ENCODE measurements around the gene TREX2.
A peak's percentile ranks its signal among the peaks of the same experiment; 100 is the strongest.

The TREX2 gene

DNA sequence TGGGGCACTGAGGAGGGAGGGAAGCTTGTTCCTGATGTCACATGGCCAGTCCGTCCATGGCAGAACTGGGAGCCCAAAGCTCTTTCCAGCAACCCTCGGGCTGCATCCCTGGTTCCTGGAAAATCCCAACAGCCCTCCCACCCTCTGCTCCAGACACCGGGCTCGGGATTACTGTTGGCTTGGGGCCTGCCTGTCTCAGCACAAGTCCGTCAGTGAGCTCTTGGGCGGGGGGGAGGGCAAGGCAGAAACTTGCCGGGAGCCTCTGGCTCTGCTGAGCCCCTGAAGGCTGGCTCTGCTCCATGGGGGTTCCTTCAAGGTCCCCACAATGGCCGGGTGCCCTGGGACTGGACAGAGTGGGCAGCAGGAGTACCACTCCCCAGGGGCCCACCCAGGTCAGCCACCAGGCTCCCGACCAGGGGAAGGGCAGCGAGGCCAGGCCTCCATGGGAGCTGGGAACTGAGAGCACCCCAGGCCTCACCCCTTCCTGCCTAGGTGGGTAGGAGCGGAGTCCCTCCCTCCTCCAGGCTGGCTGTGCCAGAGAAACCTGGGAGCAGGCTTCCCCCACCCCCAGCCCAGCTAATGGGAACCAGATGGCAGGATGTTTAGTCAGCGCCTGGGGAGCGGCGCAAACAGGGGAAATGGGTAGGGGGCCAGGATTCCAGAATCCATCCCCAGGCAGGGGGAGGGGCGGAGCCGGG is 31.0 kb upstream of the TREX2 start:
- no peak for DNase-seq (ENCODE audit: low read depth, low spot score)
- no peak overlapping the region for H3K27ac ChIP-seq

DNA sequence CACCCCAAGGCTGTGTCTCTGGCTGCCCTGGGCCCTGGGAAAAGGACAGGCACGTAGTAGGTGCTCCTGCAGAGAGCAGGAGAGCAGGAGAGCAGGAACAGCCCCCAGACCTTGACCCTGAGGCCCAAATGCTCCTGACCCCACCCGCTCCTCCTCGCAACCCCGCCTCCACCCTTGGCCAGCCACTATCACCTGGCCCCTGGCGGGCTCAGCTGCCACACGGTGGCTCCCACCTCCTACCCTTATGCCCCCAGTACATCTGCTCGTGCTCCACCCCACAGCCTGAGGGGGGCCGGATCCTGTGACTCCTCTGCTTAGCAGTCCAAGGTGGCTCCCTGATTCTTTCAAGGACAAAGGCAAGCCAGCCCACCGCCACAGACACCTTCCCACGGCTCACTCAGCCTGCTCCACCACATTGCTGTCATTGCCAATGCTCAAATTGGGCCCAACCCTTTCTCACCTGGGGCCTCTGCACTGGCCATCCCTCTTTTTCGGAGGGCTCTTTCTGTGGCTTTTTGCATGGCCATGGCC is 30.0 kb upstream of the TREX2 start:
- no peak for DNase-seq (ENCODE audit: low read depth, low spot score)
- H3K27ac ChIP-seq: no peak overlapping the region

DNA sequence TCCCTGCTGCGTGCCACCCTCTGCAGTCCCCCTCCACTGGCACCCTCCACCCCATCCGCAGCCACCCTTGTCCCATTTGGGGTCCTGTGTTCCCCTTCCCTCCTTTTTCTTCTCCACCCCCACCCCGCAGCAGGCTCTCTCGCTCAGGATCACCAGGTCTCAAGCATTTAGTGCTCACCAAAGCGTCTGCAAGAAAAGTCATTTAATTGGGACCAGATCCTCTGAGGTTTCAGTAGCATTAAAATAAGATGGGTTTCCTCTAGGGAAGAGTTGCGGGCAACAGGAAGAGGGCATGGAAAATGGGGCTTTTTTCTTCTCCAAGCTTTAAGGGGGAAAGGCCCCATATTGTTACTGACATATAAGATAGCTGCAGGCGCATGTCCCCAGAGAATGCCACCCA is 29.4 kb upstream of the TREX2 start:
- no peak for DNase-seq (ENCODE audit: low read depth, low spot score)

DNA sequence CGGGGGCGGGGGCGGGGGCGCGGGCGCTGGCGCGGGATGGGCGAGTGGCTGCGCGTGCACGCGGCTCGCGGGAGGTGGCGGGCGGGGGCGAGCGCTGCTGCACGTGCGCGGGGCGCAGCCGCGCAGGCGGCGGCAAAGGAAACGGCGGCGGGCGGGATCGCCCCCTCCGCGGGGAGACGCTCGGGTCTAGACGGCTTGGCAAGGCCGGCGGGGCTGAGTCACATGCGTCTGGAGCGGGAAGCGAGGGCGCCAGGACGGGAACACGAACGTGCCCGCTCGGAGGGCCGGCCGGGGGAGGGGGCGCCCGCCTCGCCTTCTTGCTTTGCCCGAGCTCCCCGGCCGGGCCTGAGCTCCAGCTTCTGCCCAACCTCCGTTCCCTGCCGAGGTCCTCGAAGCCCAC is 28.9 kb upstream of the TREX2 start:
- no peak overlapping the region for H3K27ac ChIP-seq
- no peak for DNase-seq (ENCODE audit: low read depth, low spot score)

More for the DNA sequence above, 29.4 kb upstream of the TREX2 start:
- no peak overlapping the region for H3K27ac ChIP-seq

DNA sequence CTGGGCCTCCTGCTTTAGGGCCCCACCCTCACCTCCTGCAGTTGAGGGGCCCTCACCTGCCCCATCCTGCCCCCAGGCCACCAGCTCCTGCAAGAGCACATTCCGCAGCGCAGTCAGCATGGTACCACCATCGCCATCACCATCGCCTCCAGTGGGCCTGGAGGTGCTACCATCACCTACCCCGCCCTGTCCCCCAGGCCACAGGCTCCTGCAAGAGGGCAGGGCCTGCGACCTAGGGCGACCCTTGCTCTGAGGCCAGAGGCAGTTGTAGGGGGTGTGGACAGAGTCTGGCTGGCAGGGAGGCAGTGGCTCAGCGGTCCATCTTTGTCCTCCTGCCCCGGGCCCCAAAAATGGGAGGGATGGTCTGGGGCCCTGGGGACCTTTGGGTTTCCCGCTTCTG is 28.4 kb upstream of the TREX2 start:
- no peak for DNase-seq (ENCODE audit: low read depth, low spot score)
- no peak overlapping the region for H3K27ac ChIP-seq

DNA sequence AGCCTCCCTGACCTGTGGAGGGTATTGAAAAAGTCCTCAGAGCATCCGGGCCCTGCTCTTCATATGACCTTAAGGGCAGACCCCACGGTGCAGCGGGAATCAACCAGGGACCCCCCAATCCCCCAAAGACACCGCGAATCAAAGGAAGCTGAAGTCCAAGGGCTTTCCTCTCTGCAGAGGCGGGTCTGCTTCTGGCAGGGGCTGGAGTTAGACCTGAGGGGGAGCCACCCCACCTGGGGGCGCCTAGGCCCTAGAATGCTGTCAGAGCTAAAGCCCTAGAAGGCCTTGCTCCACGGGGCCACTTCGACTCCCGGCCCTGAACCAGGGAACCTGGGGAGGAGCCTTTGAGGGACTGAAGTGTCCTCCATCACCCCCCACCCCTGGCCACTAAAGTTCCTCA is 27.3 kb upstream of the TREX2 start:
- no peak for DNase-seq (ENCODE audit: low read depth, low spot score)
- H3K27ac ChIP-seq: no peak overlapping the region

DNA sequence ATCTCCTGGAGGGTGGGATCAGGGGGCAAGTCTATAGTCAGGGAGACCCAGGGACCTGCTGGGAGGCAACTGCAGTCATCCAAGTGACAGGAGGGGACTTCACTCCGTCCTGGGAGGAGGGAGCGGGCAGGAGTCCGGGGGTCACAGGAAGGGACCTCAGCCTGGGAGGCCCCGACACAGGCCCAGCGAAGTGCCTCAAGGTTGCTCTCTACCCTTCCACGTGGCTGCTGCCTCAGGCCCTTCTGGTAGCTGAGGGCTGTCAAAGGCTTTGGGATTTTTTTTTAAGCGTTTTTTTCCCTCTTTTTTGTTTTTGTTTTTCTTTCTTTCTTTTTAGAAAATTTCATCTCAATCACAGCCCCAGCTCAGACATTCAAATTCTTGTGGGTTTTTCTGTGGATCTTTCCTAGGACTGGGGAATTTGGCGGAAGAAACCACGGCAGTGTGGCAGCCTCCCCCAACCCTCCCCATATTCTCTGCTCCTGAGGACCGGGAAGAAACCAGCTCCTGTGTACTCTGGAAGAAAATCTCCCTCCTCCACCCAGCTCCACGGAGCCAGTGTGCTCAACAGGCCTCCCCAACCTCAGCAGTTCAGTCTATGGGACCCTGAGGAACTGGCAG is 25.9 kb upstream of the TREX2 start:
- H3K27ac ChIP-seq: no peak overlapping the region
- no peak for DNase-seq (ENCODE audit: low read depth, low spot score)

DNA sequence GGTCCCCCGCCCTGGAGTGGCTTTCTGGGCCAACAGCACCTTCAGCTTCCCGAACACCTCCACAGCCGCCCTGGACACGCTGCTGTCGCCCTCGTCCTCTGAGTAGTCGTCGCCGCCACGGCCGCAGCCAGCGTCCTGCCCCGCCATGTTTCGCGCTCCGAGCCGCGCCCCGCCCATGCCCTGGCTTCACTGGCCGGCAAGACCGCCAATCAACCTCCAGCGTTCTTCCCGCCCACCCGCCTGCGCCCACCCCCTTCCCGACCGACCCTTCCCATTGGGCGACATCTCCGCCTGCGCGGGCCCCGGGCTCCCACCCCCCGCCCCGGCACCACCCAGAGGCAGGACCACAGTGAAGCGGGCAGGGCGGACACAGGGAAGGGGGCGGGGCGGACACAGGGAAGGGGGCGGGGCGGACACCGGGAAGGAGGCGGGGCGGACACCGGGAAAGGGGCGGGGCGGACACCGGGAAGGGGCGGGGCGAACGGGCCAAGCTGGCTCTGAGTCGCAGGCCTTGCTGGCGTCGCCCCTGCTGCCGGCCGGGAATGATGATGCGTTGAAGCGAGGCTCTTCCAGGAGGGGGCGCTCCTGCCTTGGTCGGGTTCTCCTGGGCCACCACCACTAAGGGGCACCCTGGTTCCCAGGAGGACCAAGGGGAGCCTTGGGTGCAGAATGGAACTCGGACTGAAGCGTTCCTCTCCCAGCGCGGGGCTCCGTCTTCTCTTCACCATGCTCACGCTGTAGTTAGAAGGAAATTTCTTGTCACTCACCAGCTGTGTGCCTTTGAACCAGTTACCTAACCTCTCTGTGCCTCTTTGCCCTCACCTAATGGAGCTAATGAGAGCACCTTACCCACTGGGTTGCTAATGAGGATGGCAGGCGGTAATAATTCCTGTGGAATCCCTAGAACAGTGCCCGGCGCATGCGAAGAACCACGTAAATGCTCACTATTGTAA is 24.8 kb upstream of the TREX2 start, which contains the start of gene HAUS7:
Gene HAUS7 (minus strand): TSS at position 166 of the 953 bp plus-strand sequence. CDS start 19 bp downstream, at position 147.
- no peak within 1 kb of the TSS for H3K27ac ChIP-seq
- peak; percentile 45 for DNase-seq (ENCODE audit: low read depth, low spot score)

DNA sequence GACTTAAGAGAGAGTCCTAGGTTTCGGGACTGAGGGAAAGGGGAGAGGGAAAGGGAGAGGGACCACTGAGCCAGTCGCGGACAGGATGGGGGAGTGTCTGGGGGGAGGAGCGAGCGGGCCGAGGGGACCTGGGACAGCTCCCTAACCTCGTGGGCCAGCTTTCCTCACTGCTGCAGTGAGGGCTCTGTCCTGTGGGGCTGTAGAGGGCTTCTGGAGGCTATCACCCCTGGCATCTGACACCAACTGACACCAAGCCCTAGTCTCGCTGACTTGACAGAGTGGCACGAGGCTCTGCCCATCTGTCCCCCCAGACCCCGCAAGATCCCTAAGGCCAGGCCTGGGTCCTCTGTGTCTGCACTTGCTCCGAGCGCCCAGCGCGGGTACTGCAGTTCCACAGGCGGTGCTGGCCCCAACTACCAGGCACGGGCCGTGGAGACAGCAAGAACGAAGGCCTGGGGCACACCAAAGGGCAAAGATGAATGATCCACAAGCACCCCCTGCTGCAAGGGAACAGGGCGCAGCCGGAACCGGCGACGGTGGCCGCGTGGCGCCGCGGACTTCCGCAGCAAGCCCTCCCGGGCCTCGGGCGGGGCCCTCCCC is 24.1 kb upstream of the TREX2 start:
- DNase-seq (ENCODE audit: low read depth, low spot score): no peak
- no peak overlapping the region for H3K27ac ChIP-seq

DNA sequence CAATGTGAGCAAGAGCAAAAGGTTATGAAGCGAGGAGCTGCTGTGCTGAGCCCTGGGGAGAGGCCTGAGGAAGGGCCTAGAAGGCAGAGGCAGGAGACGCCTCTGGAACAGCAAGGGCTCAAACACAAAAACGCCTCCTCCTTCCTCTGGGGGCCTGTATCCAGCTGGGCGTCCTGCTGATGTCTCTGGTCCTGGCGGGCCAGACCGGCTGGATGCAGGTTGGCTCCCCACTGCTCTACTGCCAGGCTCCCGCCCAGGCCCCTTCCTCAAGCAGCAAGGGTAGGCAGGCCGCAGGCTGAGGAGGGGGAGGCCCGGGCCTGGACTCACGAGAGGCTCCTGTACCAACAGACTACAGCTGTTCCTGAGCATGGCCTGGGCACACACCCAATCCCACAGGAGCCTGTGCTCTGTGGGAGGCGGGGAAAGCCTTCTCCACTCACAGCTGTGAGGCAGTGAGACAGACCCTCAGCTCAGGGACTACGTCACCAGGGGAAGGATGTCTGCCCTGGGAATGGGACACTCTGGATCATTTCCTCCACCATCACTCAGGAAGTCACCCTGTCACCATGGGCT is 22.2 kb upstream of the TREX2 start:
- DNase-seq (ENCODE audit: low read depth, low spot score): no peak
- no peak overlapping the region for H3K27ac ChIP-seq

DNA sequence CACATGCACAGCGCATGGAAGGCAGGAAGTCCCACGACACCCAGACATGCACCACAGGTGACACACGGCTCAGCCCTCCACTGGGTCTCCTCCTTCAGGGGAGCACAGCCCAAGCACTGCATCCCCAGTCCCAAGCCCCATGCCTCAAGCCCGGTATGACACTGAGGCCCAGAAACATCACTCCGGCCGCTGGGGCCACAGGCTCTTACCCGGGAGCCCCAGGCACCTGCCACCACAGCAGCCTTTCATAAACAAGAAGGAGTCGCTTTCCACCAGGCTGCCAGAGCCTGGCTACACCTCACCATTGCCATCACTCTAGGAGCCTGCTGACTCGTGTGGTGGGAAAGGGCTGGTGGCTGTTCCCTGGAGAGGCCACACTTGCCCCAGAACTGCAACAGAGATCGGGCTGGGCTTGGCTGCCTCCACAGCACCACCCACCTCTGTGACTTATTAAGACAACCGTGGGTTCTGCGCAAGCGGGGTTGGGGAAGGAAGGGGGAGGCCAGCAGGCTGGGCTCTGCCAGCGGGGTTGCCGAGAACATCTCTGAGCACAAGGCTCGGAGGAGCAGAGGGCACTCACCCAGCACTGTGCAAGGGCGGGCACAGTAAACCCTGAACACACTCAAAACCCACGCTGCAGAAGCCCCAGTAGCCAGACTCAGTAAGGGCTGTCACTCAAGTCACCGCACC is 20.0 kb upstream of the TREX2 start:
- no peak overlapping the region for H3K27ac ChIP-seq
- DNase-seq (ENCODE audit: low read depth, low spot score): no peak

DNA sequence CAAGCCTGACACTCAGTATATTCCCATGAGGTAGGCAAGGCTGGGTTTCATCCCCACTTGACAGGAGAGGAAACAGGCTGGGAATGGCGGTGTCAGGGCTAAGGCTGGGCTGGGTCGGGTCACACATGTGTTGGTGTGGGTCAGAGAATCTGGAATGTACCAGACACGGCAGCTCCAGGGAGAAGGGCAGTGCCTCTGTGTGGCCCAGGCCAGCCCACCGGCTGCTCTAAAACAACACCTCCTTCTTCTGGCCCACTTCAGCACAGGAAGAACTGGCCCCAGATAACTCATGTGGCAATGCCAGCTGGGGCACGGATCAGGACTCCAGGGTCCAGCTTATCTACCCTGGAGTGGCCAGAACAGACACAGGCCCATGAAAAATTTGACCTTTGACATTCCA is 18.3 kb upstream of the TREX2 start:
- H3K27ac ChIP-seq: no peak overlapping the region
- no peak for DNase-seq (ENCODE audit: low read depth, low spot score)

DNA sequence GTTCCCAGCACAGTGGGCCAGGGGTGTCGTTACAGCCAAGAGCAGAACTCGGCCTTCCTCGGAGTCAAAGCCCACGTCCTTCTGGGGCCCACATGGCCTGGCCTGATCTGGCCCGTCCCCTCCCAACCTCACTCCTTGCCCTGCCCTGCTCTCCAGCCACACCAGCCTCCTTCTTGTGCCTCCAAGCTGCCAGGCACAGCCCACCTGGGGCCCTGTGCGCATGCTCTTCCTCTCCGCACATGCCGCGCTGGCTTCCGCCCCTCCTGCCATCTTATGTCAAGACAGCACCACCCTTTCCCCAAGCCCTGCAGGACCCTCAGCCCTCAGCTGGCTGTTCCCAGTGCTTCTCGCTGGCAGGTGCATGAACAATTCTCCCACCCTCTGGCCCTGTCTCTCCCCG is 17.7 kb upstream of the TREX2 start:
- H3K27ac ChIP-seq: no peak overlapping the region
- DNase-seq (ENCODE audit: low read depth, low spot score): no peak

DNA sequence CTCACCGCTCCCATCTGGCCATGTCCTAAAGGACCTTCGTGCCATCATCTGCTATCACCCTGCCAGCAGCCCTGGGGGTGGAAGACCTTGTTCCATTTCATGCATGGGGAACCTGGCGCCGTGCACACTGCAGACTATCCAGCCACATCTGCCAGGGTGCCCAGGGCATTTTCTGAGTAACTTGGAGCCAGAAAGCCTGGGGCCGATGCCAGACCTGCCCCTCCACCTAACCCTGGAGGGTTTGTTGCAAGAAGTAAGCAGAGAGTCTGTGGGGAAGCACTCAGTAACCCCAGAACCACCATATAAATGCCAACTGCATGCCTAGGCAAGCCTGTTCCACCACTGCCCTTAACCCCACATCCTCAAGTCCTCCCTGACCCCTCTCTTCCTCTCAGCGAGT is 17.2 kb upstream of the TREX2 start:
- no peak for DNase-seq (ENCODE audit: low read depth, low spot score)
- H3K27ac ChIP-seq: no peak overlapping the region

DNA sequence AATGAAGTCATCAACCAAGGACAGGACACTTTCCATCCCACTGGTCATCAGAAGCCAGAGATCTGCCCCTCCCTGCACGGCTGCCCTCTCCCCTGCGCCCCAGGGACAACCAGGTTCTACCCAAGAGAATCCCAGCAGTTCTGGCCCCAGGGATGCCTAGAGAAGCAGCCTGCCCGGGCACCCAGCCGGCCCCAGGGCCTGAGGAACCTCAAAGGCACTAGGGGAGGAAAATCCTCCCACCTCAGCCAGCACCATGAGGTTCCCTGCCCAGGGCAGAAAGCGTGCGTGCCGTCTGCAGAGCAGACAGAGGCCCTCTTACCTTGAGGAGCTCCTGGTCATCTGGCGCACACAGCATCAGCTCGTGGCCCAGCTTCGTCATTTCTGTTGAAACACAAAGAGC is 16.4 kb upstream of the TREX2 start:
- DNase-seq (ENCODE audit: low read depth, low spot score): no peak
- no peak overlapping the region for H3K27ac ChIP-seq

DNA sequence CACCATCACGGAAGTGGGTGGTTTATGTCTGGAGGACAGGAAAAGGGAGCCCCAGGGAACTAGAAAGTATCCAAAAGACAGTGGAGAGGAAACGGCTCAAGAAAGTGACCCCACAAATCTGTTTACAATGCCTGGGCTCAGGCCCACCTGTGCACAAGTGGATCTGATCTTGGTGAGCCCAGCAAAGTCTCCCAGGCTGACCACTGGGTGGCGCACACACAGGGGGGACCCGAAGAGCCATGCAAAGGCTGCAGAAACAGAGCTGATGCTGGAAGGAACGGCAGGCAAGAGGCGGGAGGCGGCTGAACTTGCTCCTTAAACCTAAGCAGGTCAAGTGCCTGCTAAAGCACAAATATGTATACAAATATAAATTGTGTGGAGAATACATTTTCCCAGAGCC is 15.0 kb upstream of the TREX2 start:
- DNase-seq (ENCODE audit: low read depth, low spot score): no peak
- H3K27ac ChIP-seq: no peak overlapping the region

DNA sequence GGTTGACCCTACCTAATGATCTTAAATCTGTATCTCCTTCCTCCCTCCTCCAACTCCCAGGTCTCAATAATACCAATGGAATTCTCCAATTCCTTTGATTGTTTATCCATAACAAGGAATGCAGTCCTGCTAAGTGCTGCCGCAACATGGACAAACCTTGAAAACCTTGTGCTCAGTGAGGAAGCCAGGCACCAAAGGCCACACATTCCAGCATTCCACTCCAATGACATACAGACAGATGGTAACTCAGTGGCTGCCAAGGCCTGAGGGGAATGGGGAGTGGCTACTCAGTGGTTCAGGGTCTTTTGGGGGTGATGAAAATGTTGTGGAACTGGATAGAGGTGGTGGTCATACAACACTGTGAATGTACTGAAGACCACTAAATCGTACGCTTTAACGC is 14.1 kb upstream of the TREX2 start:
- no peak overlapping the region for H3K27ac ChIP-seq
- DNase-seq (ENCODE audit: low read depth, low spot score): no peak

DNA sequence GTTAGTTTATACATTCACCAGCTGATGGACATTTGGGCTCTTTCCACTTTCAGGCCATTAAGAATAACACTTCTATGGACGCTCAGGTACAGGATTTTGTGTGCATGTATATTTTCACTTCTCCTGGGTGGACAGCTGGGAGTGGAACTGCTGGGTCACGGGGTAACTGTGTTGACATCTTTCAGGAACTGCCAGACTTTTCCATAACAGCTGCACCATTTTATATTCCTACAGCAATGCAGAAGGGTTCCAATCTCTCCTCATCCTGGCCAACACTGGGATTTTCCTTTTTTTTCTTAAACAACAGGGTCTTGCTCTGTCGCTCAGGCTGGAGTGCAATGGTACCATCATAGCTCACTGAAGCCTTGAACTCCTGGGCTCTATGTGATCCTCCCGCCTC is 12.6 kb upstream of the TREX2 start:
- H3K27ac ChIP-seq: no peak overlapping the region
- no peak for DNase-seq (ENCODE audit: low read depth, low spot score)

DNA sequence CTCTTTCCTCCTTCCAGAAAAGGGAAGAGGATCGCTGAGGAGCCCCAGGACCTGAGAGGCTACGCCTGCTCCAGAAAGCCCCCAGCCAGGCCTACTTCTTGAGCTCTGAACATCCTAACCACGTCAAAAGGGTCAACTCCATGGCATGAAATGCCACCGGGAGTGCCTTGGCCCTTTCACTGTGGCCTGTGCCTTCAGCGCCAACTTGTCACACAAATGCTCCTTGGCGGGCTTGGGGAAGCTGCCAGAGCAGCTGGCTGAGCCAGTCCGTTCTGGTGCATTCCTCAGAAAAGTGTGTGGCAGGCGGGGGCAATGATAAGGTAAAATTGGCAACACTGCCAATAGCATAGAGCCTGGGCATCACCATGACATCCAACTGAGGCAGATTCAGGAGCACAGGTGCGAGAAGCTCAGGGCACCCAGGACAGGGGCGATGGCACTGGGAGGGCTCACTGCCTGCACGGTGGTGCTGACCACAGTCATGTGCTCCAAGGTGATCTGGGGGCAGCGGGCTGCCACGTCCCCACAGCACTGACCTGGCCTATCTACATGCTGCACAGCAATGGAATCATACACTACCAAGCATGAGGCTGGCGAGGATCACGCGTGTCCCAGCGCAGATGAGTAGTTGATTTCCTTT is 12.1 kb upstream of the TREX2 start:
- no peak for DNase-seq (ENCODE audit: low read depth, low spot score)
- H3K27ac ChIP-seq: no peak overlapping the region

All from epithelial cell of prostate (primary cell).